Coronary artery (tissue), 2 donors: ENCODE measurements around the gene CNOT4.

Experiments used
- DNase-seq: peaks from one replicate; pipeline ENCODE4 v3.0.0-alpha.2; 2017; ENCODE audit warnings: low spot score
- H3K27ac ChIP-seq, 2 donors: fragments of 200-600 bp; sonication (generic); one replicate each; pipeline ENCODE4 v1.5.1; 2016 to 2019
- H3K4me3 ChIP-seq: fragments of 200-600 bp; sonication (generic); 2 replicates; pipeline ENCODE4 v1.5.1; 2016; ENCODE audit warnings: mild to moderate bottlenecking, moderate library complexity
- CTCF ChIP-seq: fragments of 200-600 bp; sonication (generic); IDR thresholded peaks from one replicate; pipeline ENCODE4 v1.5.1; 2019; ENCODE audit warnings: antibody characterized with exemption

Gene CNOT4

GRCh38 chr7:135466442-135467206, 43.3 kb downstream of the CNOT4 start:
- H3K4me3 ChIP-seq: no peak overlapping the region
- H3K27ac ChIP-seq: no peak overlapping the region
- no peak for DNase-seq
- no peak for TF ChIP-seq CTCF

- DNase-seq: no peak
- H3K27ac ChIP-seq: no peak overlapping the region
- no peak overlapping the region for H3K4me3 ChIP-seq
- TF ChIP-seq CTCF: no peak
Observed at GRCh38 chr7:135463908-135464307, 46.0 kb downstream of the CNOT4 start.

GRCh38 chr7:135459951-135460567, 49.8 kb downstream of the CNOT4 start:
- Histone ChIP-seq H3K27ac (no peak overlapping the region), H3K4me3 (no peak overlapping the region)
- no peak for TF ChIP-seq CTCF
- no peak for DNase-seq

GRCh38 chr7:135459076-135459475, 50.8 kb downstream of the CNOT4 start:
- Histone ChIP-seq H3K27ac (no peak overlapping the region), H3K4me3 (no peak overlapping the region)
- no peak for DNase-seq
- TF ChIP-seq CTCF: no peak

- Histone ChIP-seq H3K4me3 (no peak overlapping the region), H3K27ac (no peak overlapping the region)
- no peak for DNase-seq
- TF ChIP-seq CTCF: no peak
Observed at GRCh38 chr7:135454060-135454459, 55.8 kb downstream of the CNOT4 start.

GRCh38 chr7:135449436-135449835, 60.5 kb downstream of the CNOT4 start:
- no peak for TF ChIP-seq CTCF
- Histone ChIP-seq H3K4me3 (no peak overlapping the region), H3K27ac (no peak overlapping the region)
- no peak for DNase-seq

- no peak for TF ChIP-seq CTCF
- Histone ChIP-seq H3K27ac (no peak overlapping the region), H3K4me3 (no peak overlapping the region)
- no peak for DNase-seq
Observed at GRCh38 chr7:135448753-135449152, 61.1 kb downstream of the CNOT4 start.
